Activated T-helper 2 cell treated with anti-CD3 and anti-CD28 coated beads, Interferon-gamma antibody, Interleukin-2, Interleukin-4, amounts not matched to agents 10 μg/mL and 5 μg/mL and 100 μg/mL, durations not matched to agents 14 hours and 24 hours and 36 hours (primary cell): ENCODE results near the gene TUT4. TPM values are rescaled to one million over a fixed set of nuclear protein-coding genes. Genes with fewer than 3 reads are reported as not detected.
"Not testable (repeated sequence)": the region's sequence is repeated elsewhere in the genome, so short reads cannot be mapped to it uniquely, and the experiment has no call there.

Experiments used
- DNase-seq: peaks from one replicate; pipeline ENCODE4 v3.0.0; 2021; ENCODE audit warnings: low spot score
- H3K27ac Mint-ChIP-seq: one replicate; pipeline ENCODE4 v1.8.0; 2021; ENCODE audit warnings: mixed read lengths
- H3K27me3 Mint-ChIP-seq: one replicate; pipeline ENCODE4 v1.8.0; 2021; ENCODE audit warnings: low read depth, mixed read lengths
- H3K36me3 Mint-ChIP-seq: one replicate; pipeline ENCODE4 v1.8.0; 2021; ENCODE audit warnings: low read depth, mixed read lengths
- H3K4me1 Mint-ChIP-seq: one replicate; pipeline ENCODE4 v1.8.0; 2021; ENCODE audit warnings: low read depth, mixed read lengths
- H3K4me3 Mint-ChIP-seq: one replicate; pipeline ENCODE4 v1.8.0; 2021; ENCODE audit warnings: low read depth, mild to moderate bottlenecking, moderate library complexity, mixed read lengths
- H3K9me3 Mint-ChIP-seq: one replicate; pipeline ENCODE4 v1.8.0; 2021; ENCODE audit warnings: mixed read lengths
- intact Hi-C: fragments of 100-400 bp; cut with micrococcal nuclease; formaldehyde crosslinking; loops from one replicate; pipeline ENCODE4 v1.15.1; 2023
- total RNA-seq: library from RNA; stranded (reverse); gene quantifications from 2 replicates; pipeline ENCODE4 v1.2.3, GENCODE V29; 2022

Gene TUT4
- total RNA-seq, 1 donor from 2014 or later: 63.1 TPM

DNA sequence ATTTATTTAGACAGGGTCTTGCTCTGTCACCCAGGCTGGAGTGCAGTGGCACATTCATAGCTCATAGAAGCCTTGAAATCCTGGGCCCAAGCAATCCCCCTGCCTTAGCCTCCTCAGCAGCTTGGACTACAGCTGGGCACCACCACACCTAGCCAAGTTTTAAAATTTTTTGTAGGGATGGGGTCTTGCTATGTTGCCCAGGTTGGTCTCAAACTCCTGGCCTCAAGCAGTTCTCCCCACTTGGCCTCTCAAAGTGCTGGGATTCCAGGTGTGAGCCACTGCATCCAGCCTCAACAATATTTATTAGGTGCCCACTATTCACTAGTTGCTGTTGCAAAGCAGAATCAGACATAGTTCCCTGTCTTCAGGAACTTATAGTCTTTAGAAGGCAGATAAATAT is 35.1 kb upstream of the TUT4 start:
- H3K36me3 Mint-ChIP-seq: no peaks in the 10 kb centered on the region
- H3K9me3 Mint-ChIP-seq: no peaks in the 10 kb centered on the region
- no peaks in the 10 kb centered on the region for H3K4me1 Mint-ChIP-seq
- H3K27ac Mint-ChIP-seq: no peak overlapping the region
- intact Hi-C loops: no loop called here
- DNase-seq: no peak
- H3K27me3 Mint-ChIP-seq: peaks cover 12% of the 10 kb centered on the region
- H3K4me3 Mint-ChIP-seq: no peak overlapping the region

DNA sequence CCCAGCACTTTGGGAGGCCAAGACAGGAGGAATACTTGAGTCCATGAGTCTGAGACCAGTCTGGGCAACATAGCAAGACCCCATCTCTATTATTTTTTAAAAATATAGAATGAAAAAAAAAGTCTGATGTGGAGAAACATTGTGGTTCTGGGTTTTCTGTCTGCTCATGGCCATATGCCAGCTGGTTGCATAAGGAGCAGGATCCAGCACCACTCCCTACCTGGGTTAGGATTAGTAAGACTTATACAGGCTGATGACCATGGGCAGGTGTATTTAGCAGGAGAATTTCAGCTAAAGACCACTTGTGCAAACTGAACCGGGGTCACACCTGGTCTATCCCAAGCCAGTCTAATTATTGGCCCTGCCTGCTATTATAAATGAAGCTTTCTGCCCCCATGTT is 32.6 kb upstream of the TUT4 start:
- H3K4me3 Mint-ChIP-seq: no peak overlapping the region
- no peaks in the 10 kb centered on the region for H3K9me3 Mint-ChIP-seq
- H3K27ac Mint-ChIP-seq: no peak overlapping the region
- intact Hi-C loops: no loop called here
- no peaks in the 10 kb centered on the region for H3K36me3 Mint-ChIP-seq
- H3K27me3 Mint-ChIP-seq: peaks cover 17% of the 10 kb centered on the region
- no peak for DNase-seq
- H3K4me1 Mint-ChIP-seq: no peaks in the 10 kb centered on the region

DNA sequence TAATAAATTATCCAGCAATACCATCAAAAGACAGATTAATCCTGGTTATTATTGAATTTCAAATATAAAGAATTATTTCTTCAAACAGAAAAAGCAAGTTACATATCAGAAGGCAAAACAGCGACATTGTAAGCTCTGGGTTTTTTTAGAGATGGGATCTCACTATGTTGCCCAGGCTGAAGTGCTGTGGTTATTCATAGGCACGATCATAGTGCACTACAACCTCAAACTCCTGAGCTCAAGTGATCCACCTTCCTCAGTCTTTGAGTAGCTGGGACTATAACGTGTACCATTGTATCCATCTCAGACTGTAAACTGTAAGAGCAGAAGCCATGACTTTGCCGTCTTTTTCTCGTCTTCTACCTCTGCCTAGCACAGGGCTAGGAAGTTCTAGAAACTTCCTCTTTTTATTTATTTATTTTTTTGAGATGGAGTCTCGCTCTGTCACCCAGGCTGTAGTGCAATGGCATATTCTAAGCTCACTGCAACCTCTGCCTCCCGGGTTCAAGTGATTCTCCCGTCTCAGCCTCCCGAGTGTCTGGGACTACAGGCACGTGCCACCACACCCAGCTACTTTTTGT is 29.3 kb upstream of the TUT4 start:
- intact Hi-C loops: no loop called here
- H3K27me3 Mint-ChIP-seq: peaks cover 20% of the 10 kb centered on the region
- peaks cover 4% of the 10 kb centered on the region for H3K36me3 Mint-ChIP-seq
- peaks cover 9% of the 10 kb centered on the region for H3K4me1 Mint-ChIP-seq
- H3K9me3 Mint-ChIP-seq: peaks cover 6% of the 10 kb centered on the region
- no peak for DNase-seq
- H3K27ac Mint-ChIP-seq: no peak overlapping the region
- no peak overlapping the region for H3K4me3 Mint-ChIP-seq

DNA sequence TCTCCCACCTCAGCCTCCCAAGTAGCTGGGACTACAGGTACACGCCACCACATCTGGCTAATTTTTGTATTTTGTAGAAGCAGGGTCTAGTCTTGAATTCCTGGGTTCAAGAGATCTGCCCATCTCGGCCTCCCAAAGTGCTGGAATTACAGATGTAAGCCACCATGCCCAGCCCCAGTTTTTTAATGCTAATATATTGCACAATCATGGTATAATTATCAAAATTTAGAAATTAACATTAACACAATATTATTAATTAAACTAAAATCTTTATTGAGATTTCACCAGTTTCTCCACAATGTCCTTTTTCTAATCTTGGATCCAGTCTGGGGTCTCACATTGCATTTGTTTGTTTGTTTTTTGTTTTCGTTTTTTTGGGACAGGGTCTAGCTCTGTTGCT is 27.4 kb upstream of the TUT4 start:
- DNase-seq: no peak
- H3K27ac Mint-ChIP-seq: no peak overlapping the region
- peaks cover 22% of the 10 kb centered on the region for H3K27me3 Mint-ChIP-seq
- intact Hi-C loops: no loop called here
- peaks cover 6% of the 10 kb centered on the region for H3K9me3 Mint-ChIP-seq
- H3K36me3 Mint-ChIP-seq: peaks cover 4% of the 10 kb centered on the region
- no peak overlapping the region for H3K4me3 Mint-ChIP-seq
- peaks cover 9% of the 10 kb centered on the region for H3K4me1 Mint-ChIP-seq

DNA sequence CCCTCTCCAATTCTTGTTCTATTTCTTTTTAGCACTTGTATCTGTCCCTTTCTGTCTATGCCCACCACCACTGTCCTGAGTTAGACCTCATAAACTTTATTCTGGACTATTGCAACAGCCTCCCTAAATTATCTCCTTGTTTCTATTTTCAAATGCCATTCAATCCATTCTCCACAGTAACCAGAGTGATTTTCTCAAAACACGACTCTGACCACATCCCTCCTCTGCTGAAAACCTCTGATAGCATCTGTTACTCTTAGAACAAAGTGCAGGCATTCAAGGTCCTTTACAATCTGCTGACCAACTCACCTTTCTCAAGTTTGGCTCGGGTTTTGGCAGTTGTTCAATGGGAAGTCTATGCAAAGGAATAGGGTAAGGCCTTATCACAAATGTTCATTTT is 26.5 kb upstream of the TUT4 start:
- Mint-ChIP-seq H3K27ac (peak overlapping the region; percentile 18), H3K9me3 (peaks cover 6% of the 10 kb centered on the region), H3K27me3 (peaks cover 20% of the 10 kb centered on the region), H3K4me3 (no peak overlapping the region), H3K4me1 (peaks cover 13% of the 10 kb centered on the region), H3K36me3 (peaks cover 4% of the 10 kb centered on the region)
- intact Hi-C loops: no loop called here
- DNase-seq: no peak

DNA sequence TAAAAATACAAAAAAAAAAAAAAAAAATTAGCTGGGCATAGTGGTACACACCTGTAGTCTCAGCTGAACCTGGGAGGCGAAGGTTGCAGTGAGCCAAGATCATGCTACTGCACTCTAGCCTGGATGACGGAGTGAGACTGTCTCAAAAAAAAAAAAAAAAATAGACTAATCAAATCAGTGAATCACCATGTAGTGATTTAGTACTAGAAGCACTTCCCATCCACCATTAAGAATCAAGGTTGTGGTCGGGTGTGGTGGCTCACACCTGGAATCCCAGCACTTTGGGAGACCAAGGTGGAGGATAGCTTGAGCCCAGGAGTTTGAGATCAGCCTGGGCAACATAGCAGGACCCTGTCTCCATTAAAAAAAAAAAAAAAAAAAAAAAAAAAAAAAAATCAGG is 25.2 kb upstream of the TUT4 start:
- H3K36me3 Mint-ChIP-seq, intact Hi-C loops, H3K9me3 Mint-ChIP-seq, H3K4me3 Mint-ChIP-seq, DNase-seq, H3K27ac Mint-ChIP-seq: not testable (repeated sequence)
- peaks cover 14% of the 10 kb centered on the region for H3K4me1 Mint-ChIP-seq
- H3K27me3 Mint-ChIP-seq: peaks cover 10% of the 10 kb centered on the region

DNA sequence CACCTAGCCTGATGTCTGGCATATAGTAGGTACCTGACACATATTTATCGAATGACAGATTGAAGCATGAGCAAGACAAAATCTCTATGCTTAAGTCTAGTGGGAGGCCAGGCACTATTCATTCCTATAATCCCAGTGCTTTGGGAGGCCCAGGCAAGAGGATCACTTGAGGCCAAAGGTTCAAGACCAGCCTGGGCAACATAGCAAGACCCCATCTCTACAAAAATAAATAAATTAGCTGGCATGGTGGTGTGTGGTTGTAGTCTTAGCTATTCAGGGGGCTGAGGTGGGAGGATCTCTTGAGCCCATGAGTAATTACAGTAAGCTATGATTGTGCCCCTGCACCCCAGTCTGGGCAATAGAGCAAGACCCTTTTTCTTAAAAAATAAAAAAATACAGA is 23.2 kb upstream of the TUT4 start:
- H3K4me1 Mint-ChIP-seq: peaks cover 16% of the 10 kb centered on the region
- H3K27ac Mint-ChIP-seq: no peak overlapping the region
- intact Hi-C loops: no loop called here
- H3K36me3 Mint-ChIP-seq: peaks cover 4% of the 10 kb centered on the region
- DNase-seq: no peak
- peaks cover 7% of the 10 kb centered on the region for H3K27me3 Mint-ChIP-seq
- peaks cover 6% of the 10 kb centered on the region for H3K9me3 Mint-ChIP-seq
- no peak overlapping the region for H3K4me3 Mint-ChIP-seq

DNA sequence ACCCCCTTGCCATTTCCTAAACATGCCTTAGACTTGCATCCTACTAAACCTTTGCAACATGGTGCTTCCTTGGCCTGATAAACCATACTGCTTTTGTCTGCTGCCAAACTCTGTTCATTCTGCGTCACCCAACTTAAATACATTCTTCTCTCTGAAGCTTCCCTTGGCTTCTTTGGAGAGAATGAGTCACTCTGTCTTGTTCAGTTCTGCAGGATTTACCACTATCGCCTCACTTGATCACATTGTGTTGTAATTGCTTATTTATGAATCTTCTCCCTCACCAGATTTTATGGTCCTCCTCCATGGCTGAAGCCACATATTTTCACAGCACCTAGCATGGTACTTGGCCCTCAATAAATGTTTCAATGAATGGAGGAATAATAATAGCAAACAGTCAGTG is 21.7 kb upstream of the TUT4 start:
- Mint-ChIP-seq H3K9me3 (peaks cover 6% of the 10 kb centered on the region), H3K27me3 (peaks cover 5% of the 10 kb centered on the region), H3K36me3 (peaks cover 4% of the 10 kb centered on the region), H3K4me1 (peaks cover 17% of the 10 kb centered on the region), H3K4me3 (no peak overlapping the region), H3K27ac (no peak overlapping the region)
- intact Hi-C loops: no loop called here
- no peak for DNase-seq

DNA sequence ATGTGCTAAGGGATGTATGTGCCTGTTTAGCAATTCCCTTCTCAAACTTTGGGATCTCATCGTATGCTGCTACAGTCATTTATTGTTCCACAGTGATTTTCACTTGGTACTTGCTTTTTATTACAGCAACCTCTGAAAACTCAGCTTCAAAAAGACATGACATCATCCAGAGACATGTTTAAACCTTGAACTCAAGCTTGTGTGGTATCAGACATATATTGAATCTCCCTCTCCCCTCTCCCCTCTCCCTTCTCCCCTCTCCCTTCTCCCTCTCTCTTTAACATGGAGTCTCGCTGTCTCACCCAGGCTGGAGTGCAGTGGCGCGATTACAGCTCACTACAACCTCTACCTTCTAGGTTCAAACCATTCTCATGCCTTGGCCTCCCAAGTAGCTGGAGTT is 19.5 kb upstream of the TUT4 start:
- Mint-ChIP-seq H3K27me3 (peaks cover 14% of the 10 kb centered on the region), H3K36me3 (no peaks in the 10 kb centered on the region), H3K4me1 (peaks cover 16% of the 10 kb centered on the region), H3K4me3 (no peak overlapping the region), H3K27ac (no peak overlapping the region), H3K9me3 (no peaks in the 10 kb centered on the region)
- intact Hi-C loops: no loop called here
- no peak for DNase-seq

DNA sequence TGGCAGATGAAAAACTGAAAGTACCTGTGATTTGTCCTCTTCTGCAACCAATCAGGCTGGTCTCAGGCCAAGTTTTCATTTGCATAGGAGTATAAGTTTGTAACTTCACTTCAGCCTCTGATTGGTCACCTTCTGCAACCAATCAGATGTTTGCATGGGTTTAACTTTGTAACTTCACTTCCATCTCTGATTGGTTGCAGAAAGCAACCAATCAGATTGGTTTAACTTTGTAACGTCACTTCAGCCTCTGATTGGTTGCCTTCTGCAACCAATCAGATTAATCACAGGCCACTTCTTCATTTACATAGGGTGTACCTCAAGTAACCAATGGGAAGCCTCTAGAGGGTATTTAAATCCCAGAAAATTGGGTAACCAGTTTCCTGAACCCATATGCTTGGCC is 18.9 kb upstream of the TUT4 start:
- DNase-seq: no peak
- intact Hi-C loops: no loop called here
- H3K4me3 Mint-ChIP-seq: no peak overlapping the region

DNA sequence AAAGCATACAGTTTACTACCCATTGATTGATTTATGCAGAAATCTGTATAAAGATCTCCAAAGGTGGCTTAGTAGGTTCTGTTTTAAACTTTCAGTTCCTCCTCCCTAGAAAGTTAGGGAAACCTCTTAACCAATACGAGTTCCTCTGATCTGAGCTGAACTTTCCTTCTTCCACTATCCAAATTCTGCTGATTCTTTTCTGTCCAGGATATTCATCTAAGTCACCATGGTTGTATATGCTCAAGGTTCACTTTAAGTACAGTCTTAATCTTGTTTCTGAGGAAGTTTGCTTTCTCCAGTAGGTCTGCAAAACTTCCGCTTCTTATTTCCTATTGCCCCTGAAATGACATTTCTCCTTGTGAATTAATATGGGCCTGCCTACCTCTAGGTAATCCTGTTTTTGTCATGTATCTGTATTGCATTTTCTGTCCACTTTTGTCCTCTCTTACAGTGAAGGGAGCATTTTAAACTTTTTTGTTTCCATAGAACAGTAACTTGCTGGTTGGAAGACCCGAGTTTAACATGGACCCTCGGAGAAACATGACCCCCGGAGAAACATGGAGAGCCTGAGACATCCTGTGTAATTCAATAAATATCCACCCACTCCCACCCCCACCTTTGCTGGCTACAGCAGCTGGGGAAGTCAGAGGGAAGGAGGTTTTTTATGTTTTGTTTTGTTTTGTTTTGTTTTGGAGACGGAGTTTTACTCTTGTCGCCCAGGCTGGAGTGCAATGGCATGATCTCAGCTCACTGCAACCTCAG is 16.7 kb upstream of the TUT4 start:
- intact Hi-C loops: no loop called here
- no peak for DNase-seq

More for the DNA sequence above, 18.9 kb upstream of the TUT4 start:
- Mint-ChIP-seq H3K4me1 (peaks cover 16% of the 10 kb centered on the region), H3K36me3 (no peaks in the 10 kb centered on the region), H3K9me3 (no peaks in the 10 kb centered on the region), H3K27me3 (peaks cover 13% of the 10 kb centered on the region), H3K27ac (no peak overlapping the region)

DNA sequence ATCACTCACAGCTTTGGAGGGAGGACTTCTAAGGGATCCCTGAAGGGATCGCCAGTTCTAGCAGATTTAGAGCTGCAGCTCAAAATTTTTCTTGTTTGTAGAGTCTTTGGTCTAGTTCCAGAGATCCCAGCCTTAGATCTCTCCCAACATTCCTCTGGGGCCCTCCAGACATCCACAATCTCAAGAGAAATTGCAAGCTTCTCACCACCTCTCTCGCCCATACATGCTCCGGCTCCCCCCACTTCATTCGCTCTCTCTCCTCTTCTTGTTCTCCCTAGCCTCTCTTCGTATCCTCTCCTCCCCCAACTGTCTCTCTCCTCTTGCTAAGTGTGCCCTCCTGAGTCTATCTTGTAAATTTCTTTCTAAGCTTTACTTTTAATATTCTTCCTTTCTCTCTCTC is 15.1 kb upstream of the TUT4 start:
- no peaks in the 10 kb centered on the region for H3K9me3 Mint-ChIP-seq
- peaks cover 12% of the 10 kb centered on the region for H3K4me1 Mint-ChIP-seq
- no peak overlapping the region for H3K4me3 Mint-ChIP-seq
- DNase-seq: no peak
- H3K36me3 Mint-ChIP-seq: no peaks in the 10 kb centered on the region
- peaks cover 10% of the 10 kb centered on the region for H3K27me3 Mint-ChIP-seq
- intact Hi-C loops: no loop called here
- no peak overlapping the region for H3K27ac Mint-ChIP-seq

More for the DNA sequence above, 16.7 kb upstream of the TUT4 start:
- Mint-ChIP-seq H3K36me3 (no peaks in the 10 kb centered on the region), H3K4me3 (no peak overlapping the region), H3K9me3 (no peaks in the 10 kb centered on the region), H3K4me1 (peaks cover 15% of the 10 kb centered on the region), H3K27me3 (peaks cover 10% of the 10 kb centered on the region), H3K27ac (no peak overlapping the region)

DNA sequence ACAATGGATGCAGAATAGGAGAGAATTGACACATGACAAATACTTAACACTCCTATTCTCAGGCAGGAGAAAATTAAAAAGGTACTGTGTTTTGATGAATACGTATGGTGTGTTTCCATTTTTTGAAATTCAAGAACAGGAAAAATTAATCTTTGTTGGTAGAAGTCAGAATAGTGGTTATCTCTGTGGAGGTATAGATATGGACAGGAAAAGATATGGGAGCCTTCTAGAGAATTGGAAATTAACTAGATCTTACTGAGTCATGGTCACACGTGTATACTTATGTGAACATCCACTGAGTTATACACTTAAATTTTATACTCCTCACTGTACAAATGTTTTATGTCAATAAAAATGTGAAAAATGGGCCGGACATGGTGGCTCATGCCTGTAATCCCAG is 9.9 kb upstream of the TUT4 start:
- no peak overlapping the region for H3K27ac Mint-ChIP-seq

More for the DNA sequence above, 9.9 kb upstream of the TUT4 start:
- Mint-ChIP-seq H3K4me3 (no peak overlapping the region), H3K27me3 (peaks cover 7% of the 10 kb centered on the region), H3K4me1 (no peaks in the 10 kb centered on the region), H3K9me3 (no peaks in the 10 kb centered on the region), H3K36me3 (no peaks in the 10 kb centered on the region)
- DNase-seq: no peak
- intact Hi-C loops: no loop called here
